Measurements from ENCODE around the gene MNS1.

The MNS1 gene

DNA sequence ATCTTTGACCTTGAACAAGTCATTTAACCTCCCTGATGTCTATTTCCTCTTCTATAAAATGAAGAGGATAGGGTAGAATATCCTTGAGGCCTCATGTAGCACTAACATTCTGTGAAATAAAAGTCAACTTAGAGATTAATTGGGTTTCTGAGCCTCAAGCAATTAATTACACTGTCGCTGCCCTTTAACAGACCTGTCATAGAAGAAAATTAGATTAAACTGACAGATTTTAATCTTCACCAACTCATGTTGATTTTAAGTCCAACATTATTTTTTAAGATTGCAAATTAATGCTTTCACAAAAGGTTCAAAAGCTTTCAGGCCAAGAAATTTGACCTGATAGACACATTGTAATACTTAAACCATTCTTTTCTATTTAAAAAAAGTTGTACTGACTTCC is 8.1 kb upstream of the MNS1 start:
- DNase-seq (ENCODE audit: low spot score), result no peak
- TF ChIP-seq CTCF (IDR thresholded peaks at IDR 0.05; ENCODE audit: borderline replicate concordance, control extremely low read depth, extremely low read depth, insufficient read depth, missing control alignments), result no peak
- in situ Hi-C loops (cut with MboI; ENCODE audit: low sequenced_read_pairs, unreplicated experiment), result no loop called here

DNA sequence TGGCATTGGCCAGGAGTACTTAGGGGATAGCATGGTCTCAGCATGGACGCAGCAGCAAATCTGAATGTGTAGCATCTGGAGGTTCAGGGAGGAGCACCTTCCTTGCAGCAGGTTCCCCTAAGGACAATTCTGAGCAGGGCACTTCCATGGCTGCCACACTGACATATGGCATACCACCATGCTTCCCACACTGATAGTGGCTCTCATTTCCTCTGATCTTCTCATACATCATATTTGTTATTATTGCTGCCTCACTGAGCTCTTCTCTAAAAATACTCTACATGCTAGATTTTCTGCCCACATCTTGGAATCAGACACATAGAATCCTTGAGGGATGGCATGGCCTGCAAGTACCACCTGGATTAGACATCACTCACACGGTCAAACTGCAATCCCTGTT is 7.3 kb upstream of the MNS1 start:
- no peak for DNase-seq (ENCODE audit: low spot score)
- in situ Hi-C loops (cut with MboI; ENCODE audit: low sequenced_read_pairs, unreplicated experiment), result no loop called here
- TF ChIP-seq CTCF (IDR thresholded peaks at IDR 0.05; ENCODE audit: borderline replicate concordance, control extremely low read depth, extremely low read depth, insufficient read depth, missing control alignments), result no peak

- TF ChIP-seq CTCF (IDR thresholded peaks at IDR 0.05; ENCODE audit: borderline replicate concordance, control extremely low read depth, extremely low read depth, insufficient read depth, missing control alignments), result no peak
- DNase-seq (ENCODE audit: low spot score), result no peak
- in situ Hi-C loops (cut with MboI; ENCODE audit: low sequenced_read_pairs, unreplicated experiment), result no loop called here
These were observed 6.6 kb upstream of the MNS1 start for GRCh38 chr15:56471440-56472069.

GRCh38 chr15:56469483-56469882 is 4.5 kb upstream of the MNS1 start:
- no peak for TF ChIP-seq CTCF (IDR thresholded peaks at IDR 0.05; ENCODE audit: borderline replicate concordance, control extremely low read depth, extremely low read depth, insufficient read depth, missing control alignments)
- in situ Hi-C loops (cut with MboI; ENCODE audit: low sequenced_read_pairs, unreplicated experiment), result no loop called here
- no peak for DNase-seq (ENCODE audit: low spot score)

DNA sequence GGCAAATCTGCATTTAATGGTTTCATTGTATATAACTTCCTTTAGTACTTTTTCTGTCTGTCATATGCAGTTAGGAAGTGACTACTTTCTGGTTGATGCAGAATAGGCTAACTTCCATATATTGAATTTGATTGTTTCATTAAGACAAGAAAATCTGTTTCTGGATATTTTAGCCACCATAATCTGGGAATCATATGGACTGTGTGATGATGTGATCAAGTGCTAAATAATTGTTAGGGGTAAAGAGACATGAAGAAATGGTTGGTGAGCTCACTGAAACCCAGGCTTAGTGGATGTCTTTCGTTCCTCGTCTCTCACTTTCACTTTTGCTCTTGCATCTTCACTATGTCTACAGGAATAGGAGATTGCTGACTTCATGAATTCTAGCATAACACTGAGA is 3.5 kb upstream of the MNS1 start:
- TF ChIP-seq CTCF (IDR thresholded peaks at IDR 0.05; ENCODE audit: borderline replicate concordance, control extremely low read depth, extremely low read depth, insufficient read depth, missing control alignments), result no peak
- in situ Hi-C loops (cut with MboI; ENCODE audit: low sequenced_read_pairs, unreplicated experiment), result no loop called here
- DNase-seq (ENCODE audit: low spot score), result peak; percentile 38

DNA sequence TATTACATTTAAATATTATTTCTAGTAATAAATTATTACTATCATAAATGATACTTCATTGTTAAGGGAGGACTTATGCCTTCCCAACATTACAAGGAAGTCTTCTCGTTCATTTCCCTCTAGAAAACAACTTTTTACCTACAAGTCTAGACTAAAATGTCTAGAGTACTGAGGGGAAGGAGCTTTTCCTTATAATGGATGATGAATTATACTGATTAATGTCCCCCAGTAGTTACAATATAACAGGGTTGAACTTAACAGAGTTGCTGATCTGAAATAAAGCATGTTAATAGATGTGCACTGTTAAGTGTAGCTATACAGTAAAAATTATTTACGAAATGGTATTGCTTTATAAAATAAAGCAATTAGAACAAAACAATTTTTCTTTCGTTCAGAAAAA is 2.7 kb upstream of the MNS1 start:
- no peak for DNase-seq (ENCODE audit: low spot score)
- in situ Hi-C loops (cut with MboI; ENCODE audit: low sequenced_read_pairs, unreplicated experiment), result no loop called here
- TF ChIP-seq CTCF (IDR thresholded peaks at IDR 0.05; ENCODE audit: borderline replicate concordance, control extremely low read depth, extremely low read depth, insufficient read depth, missing control alignments), result no peak
